Prostate gland (tissue), 2 donors: ENCODE data around the gene RHBDD1. TPM values are rescaled to one million over a fixed set of nuclear protein-coding genes. Genes with fewer than 3 reads are reported as not detected.

Source experiments
- DNase-seq: peaks from one replicate; pipeline ENCODE4 v3.0.0-alpha.2; 2019; ENCODE audit warnings: low spot score
- H3K27ac ChIP-seq, 2 donors: fragments of 200-600 bp; sonication (generic); 2 replicates each; pipeline ENCODE4 v1.5.1; 2017 to 2019
- H3K27me3 ChIP-seq: fragments of 200-600 bp; sonication (generic); replicated peaks from 2 replicates; pipeline ENCODE4 v1.5.1; 2019; ENCODE audit not compliant: insufficient read depth
- H3K36me3 ChIP-seq, 2 donors: fragments of 200-600 bp; sonication (generic); 1 replicate in 1 of 2; 2 replicates in 1 of 2; pipeline versions ENCODE4 v1.5.1 to v1.8.1; 2017 to 2019
- H3K4me1 ChIP-seq: fragments of 200-600 bp; sonication (generic); replicated peaks from 2 replicates; pipeline ENCODE4 v1.5.1; 2019
- H3K4me3 ChIP-seq, 2 donors: fragments of 200-600 bp; sonication (generic); 2 replicates each; pipeline ENCODE4 v1.5.1; 2017 to 2019
- H3K9me3 ChIP-seq: fragments of 200-600 bp; sonication (generic); 2 replicates; pipeline ENCODE4 v1.5.1; 2017
- POLR2A ChIP-seq: fragments of 450-650 bp; IDR thresholded peaks from one replicate; pipeline ENCODE4 v1.6.1; 2016; ENCODE audit warnings: antibody characterized with exemption, mild to moderate bottlenecking
- POLR2AphosphoS5 ChIP-seq: sonication (generic); formaldehyde crosslinking; IDR thresholded peaks from one replicate; pipeline ENCODE4 v1.6.1; 2017; ENCODE audit warnings: antibody characterized with exemption
- WGBS: methylation state at CpG from one replicate; pipeline ENCODE4 v1.1.5; 2018; 5-methylcytosine and 5-hydroxymethylcytosine counted together
- intact Hi-C: fragments of 100-400 bp; cut with DNase I; formaldehyde crosslinking; loops from one replicate; pipeline ENCODE4 v1.14.2; 2022
- total RNA-seq, 2 donors: library from RNA; depleted of rRNA; stranded (reverse); fragments of >200 nt; gene quantifications; one replicate each; pipeline ENCODE4 v1.1.0, GENCODE V29; 2016
- TF ChIP-seq, protein P1 (sequence below), 4 experiments: fragments of 200-600 bp in 2 of 4; fragments of 450-650 bp in 2 of 4; sonication (generic) in 2 of 4; IDR thresholded peaks; 1 replicate in 3 of 4; 2 replicates in 1 of 4; pipeline ENCODE4 v1.5.1; 2016 to 2019; ENCODE audit warnings: antibody characterized with exemption in 4 of 4, mild to moderate bottlenecking in 2 of 4, moderate library complexity in 2 of 4

Gene RHBDD1
- total RNA-seq, 2 donors from 2014 or later, result 16.5 to 33.5 TPM

DNA sequence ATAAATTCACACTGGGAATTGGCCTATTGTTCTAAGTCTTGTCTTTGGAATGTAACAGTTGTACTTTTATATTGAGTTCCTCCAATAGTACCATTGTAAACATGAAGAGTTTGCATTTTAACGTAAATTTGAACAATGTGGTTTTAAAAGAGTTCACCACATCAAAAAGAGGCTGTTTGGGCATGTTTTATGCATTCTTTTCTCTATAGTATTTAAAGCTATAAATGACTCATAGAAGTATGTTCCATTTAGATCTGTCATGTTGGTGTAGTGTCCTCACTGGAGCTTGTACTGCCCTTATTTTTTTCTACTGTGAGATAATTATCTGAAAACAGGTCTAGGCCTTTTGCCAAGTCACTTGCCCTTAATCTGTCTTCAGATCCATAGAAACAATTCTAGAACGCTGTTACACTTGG lies 141.9 kb downstream of the RHBDD1 start:
- no peak overlapping the region for H3K4me3 ChIP-seq
- DNase-seq, result no peak
- 16% methylated on average over 2 of the region's 2 CpGs for WGBS
- intact Hi-C loops, result loop anchor here (10.0 kb wide), 1 partner anchor 143 kb away; the partner anchor contains the start of gene RHBDD1
- TF ChIP-seq, protein P1, sequence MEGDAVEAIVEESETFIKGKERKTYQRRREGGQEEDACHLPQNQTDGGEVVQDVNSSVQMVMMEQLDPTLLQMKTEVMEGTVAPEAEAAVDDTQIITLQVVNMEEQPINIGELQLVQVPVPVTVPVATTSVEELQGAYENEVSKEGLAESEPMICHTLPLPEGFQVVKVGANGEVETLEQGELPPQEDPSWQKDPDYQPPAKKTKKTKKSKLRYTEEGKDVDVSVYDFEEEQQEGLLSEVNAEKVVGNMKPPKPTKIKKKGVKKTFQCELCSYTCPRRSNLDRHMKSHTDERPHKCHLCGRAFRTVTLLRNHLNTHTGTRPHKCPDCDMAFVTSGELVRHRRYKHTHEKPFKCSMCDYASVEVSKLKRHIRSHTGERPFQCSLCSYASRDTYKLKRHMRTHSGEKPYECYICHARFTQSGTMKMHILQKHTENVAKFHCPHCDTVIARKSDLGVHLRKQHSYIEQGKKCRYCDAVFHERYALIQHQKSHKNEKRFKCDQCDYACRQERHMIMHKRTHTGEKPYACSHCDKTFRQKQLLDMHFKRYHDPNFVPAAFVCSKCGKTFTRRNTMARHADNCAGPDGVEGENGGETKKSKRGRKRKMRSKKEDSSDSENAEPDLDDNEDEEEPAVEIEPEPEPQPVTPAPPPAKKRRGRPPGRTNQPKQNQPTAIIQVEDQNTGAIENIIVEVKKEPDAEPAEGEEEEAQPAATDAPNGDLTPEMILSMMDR (IDR thresholded peaks at IDR 0.05), result no peak
- no peak for TF ChIP-seq POLR2AphosphoS5
- TF ChIP-seq POLR2A, result no peak
- H3K27me3 ChIP-seq, result no peaks in the 10 kb centered on the region
- no peaks in the 10 kb centered on the region for H3K36me3 ChIP-seq
- no peaks in the 10 kb centered on the region for H3K4me1 ChIP-seq
- no peaks in the 10 kb centered on the region for H3K9me3 ChIP-seq
- H3K27ac ChIP-seq, result no peak overlapping the region

DNA sequence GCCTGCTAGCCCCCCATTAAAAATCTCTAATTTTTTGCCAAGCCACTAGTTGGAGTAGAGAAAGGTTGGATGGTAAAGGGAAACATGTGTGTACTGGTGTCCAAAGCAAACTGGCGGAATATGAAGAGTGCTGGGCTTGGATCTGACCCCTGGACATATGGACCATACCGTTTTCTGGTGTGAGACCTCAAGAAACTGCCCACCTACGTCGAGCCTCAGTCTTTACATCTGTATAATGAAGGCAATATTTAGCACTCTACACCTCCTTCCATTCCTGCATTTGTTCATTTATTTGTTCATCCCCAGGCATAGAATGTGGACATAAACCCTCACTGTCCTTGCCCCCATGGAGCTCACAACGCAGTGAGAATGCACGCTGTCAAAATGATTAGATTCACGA lies 142.4 kb downstream of the RHBDD1 start:
- intact Hi-C loops, result loop anchor here (10.0 kb wide), 1 partner anchor 143 kb away; the partner anchor contains the start of gene RHBDD1
- no peak for TF ChIP-seq POLR2AphosphoS5
- TF ChIP-seq, protein P1 (IDR thresholded peaks at IDR 0.05), result no peak
- no peak for TF ChIP-seq POLR2A
- Histone ChIP-seq H3K36me3 (no peaks in the 10 kb centered on the region), H3K27ac (no peak overlapping the region), H3K4me3 (no peak overlapping the region), H3K4me1 (no peaks in the 10 kb centered on the region), H3K9me3 (no peaks in the 10 kb centered on the region), H3K27me3 (no peaks in the 10 kb centered on the region)
- no peak for DNase-seq
- 91% methylated on average over 7 of the region's 7 CpGs for WGBS

- intact Hi-C loops, result loop anchor here (10.0 kb wide), 1 partner anchor 144 kb away; the partner anchor contains the start of gene RHBDD1
- TF ChIP-seq POLR2AphosphoS5 (no peak), POLR2A (no peak)
- TF ChIP-seq, protein P1 (IDR thresholded peaks at IDR 0.05), result no peak
These were observed 143.2 kb downstream of the RHBDD1 start for GRCh38 chr2:226979004-226979403.

DNA sequence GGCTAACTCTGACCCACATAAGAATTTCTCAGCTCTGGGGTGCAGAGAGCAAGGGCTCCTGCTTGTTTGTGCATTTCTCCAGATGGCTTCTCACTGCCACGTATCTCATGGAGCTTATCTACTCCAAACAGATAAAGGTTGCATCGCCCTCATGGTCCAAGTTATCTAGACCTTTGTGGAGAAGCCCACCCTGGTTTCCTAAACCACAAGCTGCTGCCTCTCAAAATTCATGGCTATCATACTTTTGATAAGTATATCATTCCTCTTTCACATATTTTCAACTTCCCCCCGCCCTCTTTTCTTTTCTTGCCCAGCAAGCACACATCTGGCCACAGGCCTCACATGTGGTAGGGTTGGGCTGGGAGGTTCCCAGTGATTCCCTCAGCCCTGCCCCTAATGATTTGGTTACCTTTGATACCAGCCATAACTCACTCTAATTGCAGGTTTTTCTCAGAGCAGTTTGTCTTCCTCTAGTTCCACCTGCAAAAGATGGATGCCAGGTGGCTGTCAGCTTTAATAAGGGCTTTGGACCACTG lies 146.0 kb downstream of the RHBDD1 start:
- no peaks in the 10 kb centered on the region for H3K36me3 ChIP-seq
- no peak for DNase-seq
- TF ChIP-seq, protein P1 (IDR thresholded peaks at IDR 0.05), result no peak
- no peak for TF ChIP-seq POLR2A
- TF ChIP-seq POLR2AphosphoS5, result no peak
- H3K27me3 ChIP-seq, result no peaks in the 10 kb centered on the region
- no peak overlapping the region for H3K27ac ChIP-seq
- intact Hi-C loops, result loop anchor here (5.0 kb wide), 1 partner anchor 180 kb away; no protein-coding TSS in a partner anchor
- no peaks in the 10 kb centered on the region for H3K9me3 ChIP-seq
- WGBS, result 95% methylated on average over 3 of the region's 3 CpGs
- H3K4me1 ChIP-seq, result no peaks in the 10 kb centered on the region
- no peak overlapping the region for H3K4me3 ChIP-seq

More at GRCh38 chr2:226979004-226979403, 143.2 kb downstream of the RHBDD1 start:
- Histone ChIP-seq H3K4me1 (no peaks in the 10 kb centered on the region), H3K36me3 (no peaks in the 10 kb centered on the region), H3K27me3 (no peaks in the 10 kb centered on the region), H3K4me3 (no peak overlapping the region), H3K9me3 (no peaks in the 10 kb centered on the region), H3K27ac (no peak overlapping the region)
- DNase-seq, result no peak
- 87% methylated on average over 4 of the region's 4 CpGs for WGBS
